CD4-positive, alpha-beta T cell (primary cell): ENCODE data around the gene ASB18. TPM values are rescaled to one million over a fixed set of nuclear protein-coding genes. Genes with fewer than 3 reads are reported as not detected.

Source experiments
- ATAC-seq: fragments of 200-7000 bp; cut with Tn5 transposase; one replicate; pipeline ENCODE4 v1.10.0; 2022; ENCODE audit warnings: mild to moderate bottlenecking; ENCODE audit not compliant: poor library complexity
- CTCF ChIA-PET: fragments of 350-600 bp; sonication (Branson Sonifier 250); formaldehyde crosslinking; loops from one replicate; lab custom pipeline; 2021; ENCODE audit warnings: antibody characterized with exemption, inconsistent platforms; lab: Charles Lee
- POLR2A ChIA-PET: fragments of 350-600 bp; sonication (Branson Sonifier 250); formaldehyde crosslinking; loops from one replicate; lab custom pipeline; 2021; ENCODE audit warnings: antibody characterized with exemption, inconsistent platforms; lab: Charles Lee
- DNase-seq, 14 experiments: peaks; one replicate each; pipeline ENCODE4 v3.0.0-alpha.2; 2013 to 2020; ENCODE audit warnings: mixed read lengths in 2 of 14
- H3K27ac ChIP-seq, 2 donors: one replicate each; pipeline versions ENCODE4 v1.5.1 to v1.7.0; 2013; ENCODE audit warnings: low read length in 2 of 2, low read depth in 1 of 2, mild to moderate bottlenecking in 1 of 2
- H3K27me3 ChIP-seq, 2 experiments: 1 replicate in 1 of 2; 2 replicates in 1 of 2; pipeline versions ENCODE4 v1.6.1 to v1.7.0; 2013; ENCODE audit warnings: low read length in 2 of 2, control low read depth in 1 of 2, mild to moderate bottlenecking in 1 of 2, moderate library complexity in 1 of 2; ENCODE audit not compliant: insufficient read depth in 2 of 2, control insufficient read depth in 1 of 2
- H3K36me3 ChIP-seq: one replicate; pipeline ENCODE4 v1.6.1; 2013; ENCODE audit warnings: low read length, control low read depth; ENCODE audit not compliant: insufficient read depth
- H3K4me1 ChIP-seq: one replicate; pipeline ENCODE4 v1.6.1; 2013; ENCODE audit warnings: low read length, control low read depth; ENCODE audit not compliant: insufficient read depth
- H3K4me3 ChIP-seq: one replicate; pipeline ENCODE4 v1.5.1; 2013; ENCODE audit warnings: mild to moderate bottlenecking, low read length, moderate library complexity
- H3K9me3 ChIP-seq, 2 experiments: 1 replicate in 1 of 2; 2 replicates in 1 of 2; pipeline versions ENCODE4 v1.6.1 to v1.7.0; 2013; ENCODE audit warnings: low read length in 2 of 2, mild to moderate bottlenecking in 2 of 2, control low read depth in 1 of 2, moderate library complexity in 1 of 2; ENCODE audit not compliant: control insufficient read depth in 1 of 2, insufficient read depth in 1 of 2
- H3K27ac Mint-ChIP-seq: one replicate; pipeline ENCODE4 v1.8.0; 2020; ENCODE audit warnings: mixed read lengths
- H3K27me3 Mint-ChIP-seq: one replicate; pipeline ENCODE4 v1.8.0; 2021; ENCODE audit warnings: mixed read lengths
- H3K36me3 Mint-ChIP-seq: one replicate; pipeline ENCODE4 v1.8.0; 2021; ENCODE audit warnings: low read depth, mixed read lengths
- H3K4me1 Mint-ChIP-seq: one replicate; pipeline ENCODE4 v1.8.0; 2021; ENCODE audit warnings: low read depth, mixed read lengths
- H3K4me3 Mint-ChIP-seq: one replicate; pipeline ENCODE4 v1.8.0; 2020; ENCODE audit warnings: mild to moderate bottlenecking, mixed read lengths
- H3K9me3 Mint-ChIP-seq: one replicate; pipeline ENCODE4 v1.8.0; 2020; ENCODE audit warnings: mixed read lengths
- CTCF ChIP-seq: fragments of 200-600 bp; IDR thresholded peaks from one replicate; pipeline ENCODE4 v1.8.0; 2022; ENCODE audit warnings: antibody characterized with exemption, mild to moderate bottlenecking
- intact Hi-C, 2 experiments: fragments of 100-400 bp; cut with DNase I in 1 of 2; cut with micrococcal nuclease in 1 of 2; formaldehyde crosslinking; loops; one replicate each; pipeline versions ENCODE4 v1.15.1 to v1.9.0; 2023 to 2025; cut with DNase I, micrococcal nuclease
- total RNA-seq, 174 experiments: library from RNA in 2 of 174; stranded (reverse) in 2 of 174; gene quantifications; one replicate each; pipeline ENCODE4 v1.2.3 and lab custom pipeline; 2021 to 2026

The ASB18 gene
- total RNA-seq, 2 experiments from 2014 or later: not detected

GRCh38 chr2:236157815-236158498 is 106.2 kb downstream of the ASB18 start:
- H3K4me1 Mint-ChIP-seq: no peaks in the 10 kb centered on the region
- H3K36me3 Mint-ChIP-seq: no peaks in the 10 kb centered on the region
- ATAC-seq (no peak), DNase-seq (no peak)
- Histone ChIP-seq H3K27me3 (peaks cover 21 to 52% of the 10 kb centered on the region in 2 experiments), H3K36me3 (no peaks in the 10 kb centered on the region), H3K27ac (no peak overlapping the region), H3K9me3 (peaks cover 3 to 47% of the 10 kb centered on the region in 2 experiments), H3K4me3 (no peak overlapping the region), H3K4me1 (no peaks in the 10 kb centered on the region)
- intact Hi-C loops: no loop called here
- no peak overlapping the region for H3K4me3 Mint-ChIP-seq
- POLR2A ChIA-PET: no interaction called here
- TF ChIP-seq CTCF: no peak
- peaks cover 2% of the 10 kb centered on the region for H3K9me3 Mint-ChIP-seq
- CTCF ChIA-PET: no interaction called here
- H3K27ac Mint-ChIP-seq: no peak overlapping the region
- H3K27me3 Mint-ChIP-seq: peaks cover 67% of the 10 kb centered on the region

GRCh38 chr2:236157366-236157765 is 106.8 kb downstream of the ASB18 start:
- Mint-ChIP-seq H3K36me3 (no peaks in the 10 kb centered on the region), H3K9me3 (peaks cover 6% of the 10 kb centered on the region), H3K4me3 (no peak overlapping the region), H3K27ac (no peak overlapping the region), H3K4me1 (no peaks in the 10 kb centered on the region), H3K27me3 (peaks cover 62% of the 10 kb centered on the region)
- intact Hi-C loops: no loop called here
- TF ChIP-seq CTCF: no peak
- no peak for DNase-seq
- H3K36me3 ChIP-seq: no peaks in the 10 kb centered on the region
- peaks cover 5 to 50% of the 10 kb centered on the region in 2 experiments for H3K9me3 ChIP-seq
- ChIA-PET CTCF (no interaction called here), POLR2A (no interaction called here)
- H3K4me3 ChIP-seq: no peak overlapping the region
- no peak for ATAC-seq
- peaks cover 15 to 47% of the 10 kb centered on the region in 2 experiments for H3K27me3 ChIP-seq
- no peaks in the 10 kb centered on the region for H3K4me1 ChIP-seq
- H3K27ac ChIP-seq: no peak overlapping the region

- H3K4me3 ChIP-seq: no peak overlapping the region
- Mint-ChIP-seq H3K4me1 (no peaks in the 10 kb centered on the region), H3K27ac (no peak overlapping the region), H3K27me3 (peaks cover 56% of the 10 kb centered on the region), H3K9me3 (peaks cover 6% of the 10 kb centered on the region), H3K36me3 (no peaks in the 10 kb centered on the region), H3K4me3 (no peak overlapping the region)
- no peak for ATAC-seq
- CTCF ChIA-PET: no interaction called here
- intact Hi-C loops: no loop called here
- no peaks in the 10 kb centered on the region for H3K36me3 ChIP-seq
- no peak overlapping the region for H3K27ac ChIP-seq
- no peak for TF ChIP-seq CTCF
- H3K4me1 ChIP-seq: no peaks in the 10 kb centered on the region
- peaks cover 10 to 41% of the 10 kb centered on the region in 2 experiments for H3K27me3 ChIP-seq
- no peak for DNase-seq
- POLR2A ChIA-PET: no interaction called here
- H3K9me3 ChIP-seq: peaks cover 5 to 50% of the 10 kb centered on the region in 2 experiments
Observed at GRCh38 chr2:236156860-236157194, 107.4 kb downstream of the ASB18 start.
